Prostate gland (tissue), 2 donors: ENCODE measurements around the gene IL1RAPL1.

Experiments
- POLR2AphosphoS5 ChIP-seq: sonication (generic); formaldehyde crosslinking; IDR thresholded peaks from one replicate; pipeline ENCODE4 v1.6.1; 2017; ENCODE audit warnings: antibody characterized with exemption
- TF ChIP-seq, protein P1 (sequence below), 4 experiments: fragments of 200-600 bp in 2 of 4; fragments of 450-650 bp in 2 of 4; sonication (generic) in 2 of 4; IDR thresholded peaks; 1 replicate in 3 of 4; 2 replicates in 1 of 4; pipeline ENCODE4 v1.5.1; 2016 to 2019; ENCODE audit warnings: antibody characterized with exemption in 4 of 4, mild to moderate bottlenecking in 2 of 4, moderate library complexity in 2 of 4

DNA sequence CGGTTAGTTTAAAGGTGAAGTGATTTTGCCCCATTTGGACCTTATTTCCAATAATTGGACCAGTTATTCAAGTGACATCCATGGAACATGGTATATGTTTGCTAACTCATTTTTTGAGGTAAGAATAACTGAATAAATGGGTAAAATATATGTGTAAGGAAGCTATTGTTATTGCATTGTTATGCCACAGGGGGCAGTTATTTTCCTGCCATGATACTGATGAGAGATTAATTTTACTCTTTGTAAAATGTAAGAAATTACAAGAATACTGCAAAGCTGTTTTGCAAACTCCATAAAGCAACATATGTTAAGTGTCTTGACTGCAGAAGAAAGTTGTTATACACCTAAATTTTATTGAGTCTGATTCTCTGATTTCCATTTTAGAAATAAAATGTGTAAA, 114.0 kb downstream of the IL1RAPL1 start:
- TF ChIP-seq, protein P1, sequence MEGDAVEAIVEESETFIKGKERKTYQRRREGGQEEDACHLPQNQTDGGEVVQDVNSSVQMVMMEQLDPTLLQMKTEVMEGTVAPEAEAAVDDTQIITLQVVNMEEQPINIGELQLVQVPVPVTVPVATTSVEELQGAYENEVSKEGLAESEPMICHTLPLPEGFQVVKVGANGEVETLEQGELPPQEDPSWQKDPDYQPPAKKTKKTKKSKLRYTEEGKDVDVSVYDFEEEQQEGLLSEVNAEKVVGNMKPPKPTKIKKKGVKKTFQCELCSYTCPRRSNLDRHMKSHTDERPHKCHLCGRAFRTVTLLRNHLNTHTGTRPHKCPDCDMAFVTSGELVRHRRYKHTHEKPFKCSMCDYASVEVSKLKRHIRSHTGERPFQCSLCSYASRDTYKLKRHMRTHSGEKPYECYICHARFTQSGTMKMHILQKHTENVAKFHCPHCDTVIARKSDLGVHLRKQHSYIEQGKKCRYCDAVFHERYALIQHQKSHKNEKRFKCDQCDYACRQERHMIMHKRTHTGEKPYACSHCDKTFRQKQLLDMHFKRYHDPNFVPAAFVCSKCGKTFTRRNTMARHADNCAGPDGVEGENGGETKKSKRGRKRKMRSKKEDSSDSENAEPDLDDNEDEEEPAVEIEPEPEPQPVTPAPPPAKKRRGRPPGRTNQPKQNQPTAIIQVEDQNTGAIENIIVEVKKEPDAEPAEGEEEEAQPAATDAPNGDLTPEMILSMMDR (IDR thresholded peaks at IDR 0.05) = no peak
- TF ChIP-seq POLR2AphosphoS5 = no peak
